ENCODE results near the gene ANKMY1. TPM values are rescaled to one million over a fixed set of nuclear protein-coding genes. Genes with fewer than 3 reads are reported as not detected.

Gene ANKMY1
- total and polyA plus RNA-seq, 2 of the 8 experiments (the other 6 are each of a cell fraction or from before 2014, with no cell fraction given) = 4.5 to 4.8 TPM

GRCh38 chr2:240511351-240512108 lies 46.3 kb downstream of the ANKMY1 start (continued):
- TF ChIP-seq CHD7 (IDR thresholded peaks at IDR 0.05; ENCODE audit: insufficient replicate concordance, low read length) (no peak), MAFK (IDR thresholded peaks at IDR 0.05; ENCODE audit: low read depth, low read length) (no peak), TAF7 (optimal IDR thresholded peaks at IDR 0.05; ENCODE audit: borderline replicate concordance, low read depth, low read length) (no peak), SP4 (IDR thresholded peaks at IDR 0.05; ENCODE audit: low read length) (no peak), NRF1 (IDR thresholded peaks at IDR 0.05; ENCODE audit: low read depth, low read length) (no peak), POLR2AphosphoS5 (IDR thresholded peaks at IDR 0.05; ENCODE audit: low read depth, low read length) (no peak), CTBP2 (IDR thresholded peaks at IDR 0.05; ENCODE audit: borderline replicate concordance, insufficient read depth, insufficient read length, low read length) (no peak), FOSL1 (IDR thresholded peaks at IDR 0.05; ENCODE audit: insufficient read depth, low read depth, low read length) (no peak), RXRA (IDR thresholded peaks at IDR 0.05; ENCODE audit: insufficient read depth, low read depth, low read length) (no peak), TAF1 (IDR thresholded peaks at IDR 0.05; ENCODE audit: low read depth, low read length) (no peak), BCL11A (IDR thresholded peaks at IDR 0.05; ENCODE audit: low read depth in 2 of 2, low read length in 2 of 2) (no peak)
